ENCODE measurements around the gene OR52A5.

OR52A5 gene

DNA sequence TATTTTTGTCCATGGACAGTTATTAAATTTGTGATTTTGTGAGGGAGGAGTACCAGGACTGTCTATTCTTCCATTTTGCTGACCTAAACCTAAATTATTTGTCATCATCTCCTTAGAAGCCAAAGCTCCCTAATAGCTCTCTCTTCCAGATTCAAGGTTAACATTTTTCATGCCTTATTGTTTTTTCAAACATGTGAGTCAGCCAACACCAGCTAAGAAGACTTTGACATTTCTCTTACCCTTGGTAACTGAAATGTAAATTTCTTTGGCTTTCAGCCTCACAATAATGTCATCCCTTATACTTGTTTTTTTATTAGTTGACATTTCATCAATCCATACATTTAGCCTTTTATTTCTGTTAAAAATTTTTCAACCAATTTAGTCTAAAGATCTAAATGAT, 49.6 kb downstream of the OR52A5 start:
- H3K4me3 ChIP-seq, result no peak overlapping the region
- TF ChIP-seq CTCF (IDR thresholded peaks at IDR 0.05), result no peak

DNA sequence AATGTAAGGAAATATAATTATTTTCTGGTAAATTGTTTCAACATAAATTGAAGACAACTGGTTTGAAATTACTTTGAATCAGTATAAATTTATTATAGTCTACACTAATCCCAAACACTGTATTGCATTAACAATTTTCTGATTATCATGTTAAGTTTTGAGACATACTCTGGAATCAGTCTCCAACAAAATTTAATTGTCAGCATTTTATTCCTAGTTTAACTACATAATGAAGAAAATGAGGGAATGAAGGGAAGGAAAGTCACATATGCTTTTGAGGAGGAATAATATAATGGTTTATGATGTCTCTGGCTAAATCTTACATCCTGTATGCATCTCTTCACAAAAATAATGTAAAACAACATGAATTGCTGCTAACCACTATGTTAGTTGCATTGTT, 54.6 kb downstream of the OR52A5 start:
- DNase-seq, result no peak
- Histone ChIP-seq H3K36me3 (no peaks in the 10 kb centered on the region), H3K9me3 (no peaks in the 10 kb centered on the region), H3K4me1 (no peaks in the 10 kb centered on the region), H3K27ac (no peak overlapping the region), H3K4me3 (no peak overlapping the region), H3K27me3 (no peaks in the 10 kb centered on the region)
- intact Hi-C loops (cut with DNase I; ENCODE audit: low total_unique reads), result no loop called here
- no peak for TF ChIP-seq CTCF (IDR thresholded peaks at IDR 0.05)

More for the DNA sequence above, 49.6 kb downstream of the OR52A5 start:
- no peak overlapping the region for H3K27ac ChIP-seq
- H3K4me1 ChIP-seq, result no peaks in the 10 kb centered on the region
- no peaks in the 10 kb centered on the region for H3K27me3 ChIP-seq
- no peak for DNase-seq
- intact Hi-C loops (cut with DNase I; ENCODE audit: low total_unique reads), result no loop called here
- no peaks in the 10 kb centered on the region for H3K9me3 ChIP-seq
- no peaks in the 10 kb centered on the region for H3K36me3 ChIP-seq

DNA sequence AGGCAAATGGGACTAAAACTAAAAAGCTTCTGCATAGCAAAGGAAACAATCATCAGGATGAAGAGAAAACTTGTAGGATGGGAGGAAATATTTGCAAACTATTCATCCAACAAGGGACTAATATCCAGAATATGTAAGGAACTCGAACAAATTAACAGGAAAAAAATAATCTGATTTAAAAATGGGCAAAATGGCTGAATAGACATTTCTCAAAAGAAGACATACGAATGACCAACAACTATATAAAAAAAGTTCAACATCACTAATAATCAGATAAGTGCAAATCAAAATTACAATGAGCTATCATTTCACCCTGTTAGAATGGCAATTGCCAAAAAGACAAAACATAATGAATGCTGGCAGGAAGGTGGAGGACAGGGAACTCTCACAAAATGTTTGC, 56.8 kb downstream of the OR52A5 start:
- Histone ChIP-seq H3K9me3 (no peaks in the 10 kb centered on the region), H3K36me3 (no peaks in the 10 kb centered on the region), H3K27ac (no peak overlapping the region), H3K4me3 (no peak overlapping the region), H3K4me1 (no peaks in the 10 kb centered on the region), H3K27me3 (no peaks in the 10 kb centered on the region)
- intact Hi-C loops (cut with DNase I; ENCODE audit: low total_unique reads), result no loop called here
- DNase-seq, result no peak
- TF ChIP-seq CTCF (IDR thresholded peaks at IDR 0.05), result no peak

Data from tibial artery (tissue), 4 donors.